Measurements from ENCODE around the gene ARMC7. TPM values are rescaled to one million over a fixed set of nuclear protein-coding genes. Genes with fewer than 3 reads are reported as not detected.

The ARMC7 gene
- total RNA-seq, 4 donors from 2014 or later: 8.2 to 41.1 (median 21.4) TPM

DNA sequence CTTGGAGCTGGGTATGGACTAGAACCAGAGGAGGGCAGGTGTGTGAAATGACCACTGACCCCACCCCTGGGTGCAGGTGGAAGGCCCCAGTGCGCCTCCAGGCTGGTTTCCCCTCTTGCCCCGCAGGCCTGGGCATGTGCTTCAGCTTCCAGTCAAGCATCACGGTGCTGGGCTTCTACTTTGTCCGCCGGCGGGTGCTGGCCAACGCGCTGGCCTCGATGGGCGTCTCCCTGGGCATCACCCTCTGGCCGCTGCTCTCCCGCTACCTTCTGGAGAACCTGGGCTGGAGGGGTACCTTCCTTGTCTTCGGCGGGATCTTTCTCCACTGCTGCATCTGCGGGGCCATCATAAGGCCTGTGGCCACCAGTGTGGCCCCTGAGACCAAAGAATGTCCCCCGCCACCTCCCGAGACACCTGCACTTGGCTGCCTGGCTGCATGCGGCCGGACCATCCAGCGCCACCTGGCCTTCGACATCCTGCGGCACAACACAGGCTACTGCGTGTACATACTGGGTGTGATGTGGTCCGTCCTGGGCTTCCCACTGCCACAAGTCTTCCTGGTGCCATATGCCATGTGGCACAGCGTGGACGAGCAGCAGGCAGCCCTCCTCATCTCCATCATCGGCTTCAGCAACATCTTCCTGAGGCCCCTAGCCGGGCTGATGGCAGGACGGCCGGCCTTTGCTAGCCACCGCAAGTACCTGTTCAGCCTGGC is 9.7 kb upstream of the ARMC7 start:
- Histone ChIP-seq H3K27ac (no peak overlapping the region), H3K27me3 (no peaks in the 10 kb centered on the region), H3K4me1 (peaks cover 7 to 16% (median 13%) of the 10 kb centered on the region in 4 donors), H3K36me3 (peaks cover 0 to 3% (median 1%) of the 10 kb centered on the region in 4 donors), H3K9me3 (no peaks in the 10 kb centered on the region), H3K4me3 (no peak overlapping the region)
- TF ChIP-seq POLR2A (IDR thresholded peaks at IDR 0.05): no peak
- TF ChIP-seq POLR2AphosphoS5 (IDR thresholded peaks at IDR 0.05): no peak
- TF ChIP-seq EP300 (IDR thresholded peaks at IDR 0.05; ENCODE audit: low read depth): no peak
- TF ChIP-seq, protein P1, sequence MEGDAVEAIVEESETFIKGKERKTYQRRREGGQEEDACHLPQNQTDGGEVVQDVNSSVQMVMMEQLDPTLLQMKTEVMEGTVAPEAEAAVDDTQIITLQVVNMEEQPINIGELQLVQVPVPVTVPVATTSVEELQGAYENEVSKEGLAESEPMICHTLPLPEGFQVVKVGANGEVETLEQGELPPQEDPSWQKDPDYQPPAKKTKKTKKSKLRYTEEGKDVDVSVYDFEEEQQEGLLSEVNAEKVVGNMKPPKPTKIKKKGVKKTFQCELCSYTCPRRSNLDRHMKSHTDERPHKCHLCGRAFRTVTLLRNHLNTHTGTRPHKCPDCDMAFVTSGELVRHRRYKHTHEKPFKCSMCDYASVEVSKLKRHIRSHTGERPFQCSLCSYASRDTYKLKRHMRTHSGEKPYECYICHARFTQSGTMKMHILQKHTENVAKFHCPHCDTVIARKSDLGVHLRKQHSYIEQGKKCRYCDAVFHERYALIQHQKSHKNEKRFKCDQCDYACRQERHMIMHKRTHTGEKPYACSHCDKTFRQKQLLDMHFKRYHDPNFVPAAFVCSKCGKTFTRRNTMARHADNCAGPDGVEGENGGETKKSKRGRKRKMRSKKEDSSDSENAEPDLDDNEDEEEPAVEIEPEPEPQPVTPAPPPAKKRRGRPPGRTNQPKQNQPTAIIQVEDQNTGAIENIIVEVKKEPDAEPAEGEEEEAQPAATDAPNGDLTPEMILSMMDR (IDR thresholded peaks at IDR 0.05): no peak
- DNase-seq: no peak
- in situ Hi-C loops (cut with MboI; ENCODE audit: low pct_ligation_motif_present in 1 of 4, low pct_unique_long_range_greater_than_20kb in 1 of 4, low sequenced_read_pairs in 3 of 4) (no loop called here), intact Hi-C loops (cut with DNase I; ENCODE audit: low total_unique reads) (no loop called here)
- WGBS, 2 donors (ENCODE audit: low coverage in 1 of 2): 95% methylated on average over 29 of the region's 31 CpGs; no CpG with 5 or more reads in 1 of the 2 donors

DNA sequence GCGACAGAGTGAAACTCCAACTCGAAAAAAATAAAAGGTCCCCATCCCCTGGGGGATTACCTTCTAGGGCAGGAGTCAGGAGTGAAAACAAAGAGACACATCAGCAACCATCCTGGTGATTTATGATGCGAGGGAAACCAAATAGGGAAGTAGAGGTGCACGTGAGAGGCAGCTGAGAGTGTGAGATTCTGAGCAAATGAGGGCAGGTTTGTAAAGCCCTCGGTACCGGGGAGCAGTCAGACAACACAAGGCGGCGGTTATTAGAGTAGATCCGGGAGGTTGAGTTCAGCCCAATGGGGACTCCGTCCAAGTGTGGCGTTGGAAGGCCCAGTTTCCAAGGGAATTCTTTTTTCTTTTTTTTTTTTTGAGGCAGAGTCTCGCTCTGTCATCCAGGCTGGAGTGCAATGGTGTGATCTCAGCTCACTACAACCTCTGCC is 7.4 kb upstream of the ARMC7 start:
- no peaks in the 10 kb centered on the region for H3K27me3 ChIP-seq
- no peak overlapping the region for H3K27ac ChIP-seq
- in situ Hi-C loops (cut with MboI; ENCODE audit: low pct_ligation_motif_present in 1 of 4, low pct_unique_long_range_greater_than_20kb in 1 of 4, low sequenced_read_pairs in 3 of 4): no loop called here
- 58 to 74% methylated on average over 10 to 12 of the region's 12 CpGs for WGBS, 2 donors (ENCODE audit: low coverage in 1 of 2)
- no peaks in the 10 kb centered on the region for H3K9me3 ChIP-seq
- no peaks in the 10 kb centered on the region for H3K4me1 ChIP-seq
- no peak for DNase-seq
- TF ChIP-seq POLR2AphosphoS5 (IDR thresholded peaks at IDR 0.05) (no peak), EP300 (IDR thresholded peaks at IDR 0.05; ENCODE audit: low read depth) (no peak), POLR2A (IDR thresholded peaks at IDR 0.05) (no peak)
- TF ChIP-seq, protein P1 (IDR thresholded peaks at IDR 0.05): no peak
- intact Hi-C loops (cut with DNase I; ENCODE audit: low total_unique reads): no loop called here
- no peak overlapping the region for H3K4me3 ChIP-seq
- H3K36me3 ChIP-seq: peaks cover 0 to 3% (median 1%) of the 10 kb centered on the region in 4 donors

DNA sequence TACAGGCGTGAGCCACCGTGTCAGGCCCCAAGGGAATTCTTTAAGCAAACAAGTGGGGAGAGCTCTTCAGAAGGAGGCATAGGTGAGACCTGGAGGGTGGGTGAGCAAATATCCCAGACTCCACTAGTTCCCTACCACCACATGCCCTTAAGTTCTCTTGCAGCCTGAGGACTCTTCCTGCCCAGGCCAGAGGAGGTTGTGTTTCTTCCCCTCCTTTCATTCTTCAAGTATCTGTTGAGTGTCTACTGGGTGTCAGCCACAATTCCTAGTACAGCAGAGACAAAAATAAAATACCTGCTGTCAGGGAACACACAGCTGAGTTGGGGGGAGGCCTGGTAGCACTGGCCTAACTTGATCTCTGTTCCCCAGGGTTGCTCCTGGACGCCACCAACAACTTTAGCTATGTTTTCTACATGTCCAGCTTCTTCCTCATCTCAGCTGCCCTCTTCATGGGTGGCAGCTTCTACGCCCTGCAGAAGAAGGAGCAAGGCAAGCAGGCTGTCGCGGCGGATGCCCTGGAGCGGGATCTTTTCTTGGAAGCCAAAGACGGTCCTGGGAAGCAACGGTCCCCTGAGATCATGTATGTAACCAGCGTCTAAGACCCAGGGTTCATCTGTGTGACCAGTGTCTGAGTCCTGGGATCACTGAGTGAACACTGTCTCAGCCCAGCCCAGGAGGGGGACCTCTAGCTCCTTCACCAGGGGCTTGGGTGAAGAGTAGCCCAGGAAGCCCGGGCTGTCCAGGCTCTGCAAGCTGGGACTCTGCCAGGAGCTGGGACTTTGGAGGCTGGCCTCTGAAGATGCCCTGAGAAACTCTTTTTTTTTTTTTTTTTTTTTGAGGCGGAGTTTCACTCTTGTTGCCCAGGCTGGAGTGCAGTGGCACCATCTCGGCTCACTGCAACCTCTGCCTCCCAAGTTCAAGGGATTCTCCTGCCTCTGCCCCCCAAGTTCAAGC is 5.9 kb upstream of the ARMC7 start:
- WGBS, 2 donors (ENCODE audit: low coverage in 1 of 2): 80 to 91% methylated on average over 1 to 14 of the region's 14 CpGs
- in situ Hi-C loops (cut with MboI; ENCODE audit: low pct_ligation_motif_present in 1 of 4, low pct_unique_long_range_greater_than_20kb in 1 of 4, low sequenced_read_pairs in 3 of 4) (no loop called here), intact Hi-C loops (cut with DNase I; ENCODE audit: low total_unique reads) (no loop called here)
- no peak overlapping the region for H3K27ac ChIP-seq
- peaks cover under 1 to 2% (median 1%) of the 10 kb centered on the region in 4 donors for H3K4me1 ChIP-seq
- TF ChIP-seq, protein P1 (IDR thresholded peaks at IDR 0.05): no peak
- no peak for TF ChIP-seq POLR2AphosphoS5 (IDR thresholded peaks at IDR 0.05)
- no peak for TF ChIP-seq POLR2A (IDR thresholded peaks at IDR 0.05)
- no peak for TF ChIP-seq EP300 (IDR thresholded peaks at IDR 0.05; ENCODE audit: low read depth)
- no peaks in the 10 kb centered on the region for H3K27me3 ChIP-seq
- H3K9me3 ChIP-seq: no peaks in the 10 kb centered on the region
- H3K4me3 ChIP-seq: no peak overlapping the region
- H3K36me3 ChIP-seq: peaks cover 0 to 3% (median 1%) of the 10 kb centered on the region in 4 donors
- DNase-seq: no peak
